HL-60 (cell line): ENCODE measurements around the gene NUAK2.

Experiments used
- DNase-seq, 2 experiments: peaks; one replicate each; pipeline ENCODE4 v3.0.0-alpha.2; 2010 to 2020; ENCODE audit warnings: low read depth in 1 of 2, low spot score in 1 of 2
- H3K27ac ChIP-seq: fragments of 250-450 bp; sonication (Bioruptor Pico); replicated peaks from 2 replicates; pipeline ENCODE4 v1.5.1; 2020; ENCODE audit warnings: mild to moderate bottlenecking, moderate library complexity
- H3K27me3 ChIP-seq: fragments of 250-450 bp; sonication (Bioruptor Pico); 2 replicates; pipeline ENCODE4 v1.5.1; 2021; ENCODE audit warnings: mild to moderate bottlenecking, moderate library complexity; ENCODE audit not compliant: insufficient read depth, poor library complexity, severe bottlenecking
- H3K4me3 ChIP-seq: replicated peaks from 2 replicates; pipeline ENCODE4 v1.5.1; 2011; ENCODE audit warnings: mild to moderate bottlenecking, control low read depth, low read length; ENCODE audit not compliant: insufficient read depth
- GABPA ChIP-seq: IDR thresholded peaks from 2 replicates; pipeline ENCODE4 v1.6.1; 2012; ENCODE audit warnings: low read depth
- POLR2AphosphoS5 ChIP-seq: IDR thresholded peaks from 2 replicates; pipeline ENCODE4 v1.6.1; 2012; ENCODE audit warnings: low read depth
- SPI1 ChIP-seq: IDR thresholded peaks from 2 replicates; pipeline ENCODE4 v1.6.1; 2012; ENCODE audit warnings: low read depth, mild to moderate bottlenecking, borderline replicate concordance
- TF ChIP-seq, protein P1 (sequence below): IDR thresholded peaks from one replicate; pipeline ENCODE4 v1.5.1; 2011; ENCODE audit warnings: low read length, control low read depth, inconsistent platforms; ENCODE audit not compliant: insufficient read depth
- TF ChIP-seq, protein P2 (sequence below): IDR thresholded peaks from 2 replicates; pipeline ENCODE4 v1.6.1; 2012; ENCODE audit warnings: low read depth; ENCODE audit not compliant: insufficient replicate concordance

The NUAK2 gene

DNA sequence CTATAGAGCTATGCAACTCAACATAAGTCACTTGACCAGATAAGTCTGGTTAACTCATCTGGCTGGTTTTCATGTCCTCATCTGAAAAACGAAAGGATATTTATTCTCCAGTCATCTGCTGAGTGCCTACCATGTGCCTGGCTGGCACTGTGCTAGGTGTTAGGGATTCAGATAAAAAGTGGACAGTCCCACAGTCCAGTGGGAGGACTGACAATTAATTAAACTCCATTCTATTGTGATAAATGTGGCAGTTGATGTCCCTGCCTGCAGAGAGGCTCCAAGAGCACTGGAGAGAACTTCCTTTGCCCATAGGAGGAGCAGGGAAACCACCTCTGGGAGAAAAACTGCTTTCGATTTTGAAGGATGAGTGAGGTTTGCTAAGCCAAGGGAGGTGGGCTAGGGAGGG is 5.4 kb downstream of the NUAK2 start:
- no peak for DNase-seq

DNA sequence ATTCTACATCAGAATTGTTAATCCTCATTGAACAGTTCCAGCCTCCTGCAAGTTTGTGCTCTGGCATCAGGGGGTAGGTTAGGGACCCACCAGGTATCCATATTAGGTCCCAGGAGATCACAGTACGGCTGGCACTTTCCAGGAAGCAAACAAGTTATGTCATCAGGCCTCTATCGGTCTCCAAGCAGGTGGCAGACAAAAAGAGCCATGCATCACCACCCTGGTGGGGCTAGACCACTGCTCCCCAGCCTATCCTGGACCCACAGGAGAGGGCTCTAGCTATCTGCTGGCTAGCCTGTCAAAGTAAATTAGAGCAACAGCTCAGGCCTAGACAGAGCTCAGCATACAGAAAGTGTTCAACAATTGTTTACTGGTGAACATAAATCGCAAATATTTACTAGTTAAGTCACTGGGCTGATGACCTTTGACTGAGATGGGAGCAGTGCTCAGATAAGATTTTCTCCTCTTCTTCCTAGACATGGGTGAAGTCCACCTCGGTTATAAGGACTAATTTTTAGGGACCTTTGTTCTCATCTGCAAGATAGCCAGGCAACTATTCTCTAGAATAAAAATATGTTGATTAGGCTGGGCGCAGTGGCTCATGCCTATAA is 6.4 kb downstream of the NUAK2 start:
- DNase-seq = no peak
- no peak overlapping the region for H3K4me3 ChIP-seq
- no peak overlapping the region for H3K27ac ChIP-seq
- H3K27me3 ChIP-seq = no peaks in the 10 kb centered on the region
- TF ChIP-seq POLR2AphosphoS5 (no peak), SPI1 (no peak), GABPA (no peak)
- TF ChIP-seq, protein P1, sequence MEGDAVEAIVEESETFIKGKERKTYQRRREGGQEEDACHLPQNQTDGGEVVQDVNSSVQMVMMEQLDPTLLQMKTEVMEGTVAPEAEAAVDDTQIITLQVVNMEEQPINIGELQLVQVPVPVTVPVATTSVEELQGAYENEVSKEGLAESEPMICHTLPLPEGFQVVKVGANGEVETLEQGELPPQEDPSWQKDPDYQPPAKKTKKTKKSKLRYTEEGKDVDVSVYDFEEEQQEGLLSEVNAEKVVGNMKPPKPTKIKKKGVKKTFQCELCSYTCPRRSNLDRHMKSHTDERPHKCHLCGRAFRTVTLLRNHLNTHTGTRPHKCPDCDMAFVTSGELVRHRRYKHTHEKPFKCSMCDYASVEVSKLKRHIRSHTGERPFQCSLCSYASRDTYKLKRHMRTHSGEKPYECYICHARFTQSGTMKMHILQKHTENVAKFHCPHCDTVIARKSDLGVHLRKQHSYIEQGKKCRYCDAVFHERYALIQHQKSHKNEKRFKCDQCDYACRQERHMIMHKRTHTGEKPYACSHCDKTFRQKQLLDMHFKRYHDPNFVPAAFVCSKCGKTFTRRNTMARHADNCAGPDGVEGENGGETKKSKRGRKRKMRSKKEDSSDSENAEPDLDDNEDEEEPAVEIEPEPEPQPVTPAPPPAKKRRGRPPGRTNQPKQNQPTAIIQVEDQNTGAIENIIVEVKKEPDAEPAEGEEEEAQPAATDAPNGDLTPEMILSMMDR = no peak
- TF ChIP-seq, protein P2, sequence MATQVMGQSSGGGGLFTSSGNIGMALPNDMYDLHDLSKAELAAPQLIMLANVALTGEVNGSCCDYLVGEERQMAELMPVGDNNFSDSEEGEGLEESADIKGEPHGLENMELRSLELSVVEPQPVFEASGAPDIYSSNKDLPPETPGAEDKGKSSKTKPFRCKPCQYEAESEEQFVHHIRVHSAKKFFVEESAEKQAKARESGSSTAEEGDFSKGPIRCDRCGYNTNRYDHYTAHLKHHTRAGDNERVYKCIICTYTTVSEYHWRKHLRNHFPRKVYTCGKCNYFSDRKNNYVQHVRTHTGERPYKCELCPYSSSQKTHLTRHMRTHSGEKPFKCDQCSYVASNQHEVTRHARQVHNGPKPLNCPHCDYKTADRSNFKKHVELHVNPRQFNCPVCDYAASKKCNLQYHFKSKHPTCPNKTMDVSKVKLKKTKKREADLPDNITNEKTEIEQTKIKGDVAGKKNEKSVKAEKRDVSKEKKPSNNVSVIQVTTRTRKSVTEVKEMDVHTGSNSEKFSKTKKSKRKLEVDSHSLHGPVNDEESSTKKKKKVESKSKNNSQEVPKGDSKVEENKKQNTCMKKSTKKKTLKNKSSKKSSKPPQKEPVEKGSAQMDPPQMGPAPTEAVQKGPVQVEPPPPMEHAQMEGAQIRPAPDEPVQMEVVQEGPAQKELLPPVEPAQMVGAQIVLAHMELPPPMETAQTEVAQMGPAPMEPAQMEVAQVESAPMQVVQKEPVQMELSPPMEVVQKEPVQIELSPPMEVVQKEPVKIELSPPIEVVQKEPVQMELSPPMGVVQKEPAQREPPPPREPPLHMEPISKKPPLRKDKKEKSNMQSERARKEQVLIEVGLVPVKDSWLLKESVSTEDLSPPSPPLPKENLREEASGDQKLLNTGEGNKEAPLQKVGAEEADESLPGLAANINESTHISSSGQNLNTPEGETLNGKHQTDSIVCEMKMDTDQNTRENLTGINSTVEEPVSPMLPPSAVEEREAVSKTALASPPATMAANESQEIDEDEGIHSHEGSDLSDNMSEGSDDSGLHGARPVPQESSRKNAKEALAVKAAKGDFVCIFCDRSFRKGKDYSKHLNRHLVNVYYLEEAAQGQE = no peak

More for the DNA sequence above, 5.4 kb downstream of the NUAK2 start:
- TF ChIP-seq, protein P1 = no peak
- TF ChIP-seq GABPA (no peak), POLR2AphosphoS5 (no peak), SPI1 (no peak)
- TF ChIP-seq, protein P2 = no peak
- Histone ChIP-seq H3K27me3 (no peaks in the 10 kb centered on the region), H3K27ac (no peak overlapping the region), H3K4me3 (no peak overlapping the region)

DNA sequence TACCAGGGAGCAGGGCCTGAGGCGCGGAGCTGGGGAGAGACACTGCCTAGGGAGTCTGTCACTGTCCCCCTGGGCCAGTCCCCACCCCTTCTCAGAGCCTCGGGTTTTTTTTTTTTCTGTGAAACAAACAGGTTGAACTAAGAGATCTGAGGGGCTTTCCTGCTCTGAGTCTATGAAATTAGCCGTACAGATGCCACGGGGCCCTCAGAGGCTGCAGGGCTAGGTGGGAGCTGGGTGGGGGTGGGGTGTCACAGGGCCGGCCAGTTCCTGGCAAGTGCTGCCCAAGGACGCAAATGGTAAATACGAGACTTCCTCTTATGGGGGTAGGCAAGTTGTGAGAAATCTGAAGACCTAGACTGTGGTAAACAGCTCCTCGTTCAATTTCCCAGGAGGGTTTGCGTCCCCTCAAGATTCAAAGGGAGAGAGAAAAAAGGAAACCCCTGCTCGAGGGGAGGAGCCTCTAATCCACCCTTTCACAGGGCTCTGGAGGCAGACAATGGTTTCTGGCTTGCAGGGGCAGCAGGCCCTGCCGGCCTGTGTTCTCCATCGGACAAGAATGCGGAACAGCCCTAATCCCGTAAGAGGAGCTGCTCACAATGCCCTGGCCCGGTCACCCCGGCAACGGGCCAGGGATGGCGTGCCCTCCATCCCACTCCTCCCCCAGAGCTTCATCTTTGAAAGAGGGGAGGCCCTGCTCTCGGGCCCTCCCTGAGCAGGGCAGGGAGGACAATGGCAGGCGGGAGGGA is 7.8 kb downstream of the NUAK2 start:
- Histone ChIP-seq H3K27ac (no peak overlapping the region), H3K4me3 (no peak overlapping the region), H3K27me3 (no peaks in the 10 kb centered on the region)
- DNase-seq = peak in 1 of 2 experiments; percentile 39
- no peak for TF ChIP-seq POLR2AphosphoS5
- TF ChIP-seq, protein P2 = no peak
- peak; percentile 58; the same call in 1 of the 2 replicates for TF ChIP-seq SPI1
